SK-N-SH (cell line): ENCODE data around the gene ITSN2. TPM values are rescaled to one million over a fixed set of nuclear protein-coding genes. Genes with fewer than 3 reads are reported as not detected.

ENCODE experiments used
- CTCF ChIA-PET: fragments of 300-600, 350-600 bp; formaldehyde crosslinking; extraction: SDS; loops from one replicate; lab custom pipeline; 2021; lab: Yijun Ruan, JAX
- POLR2A ChIA-PET: fragments of 350-600 bp; sonication (Branson Sonifier 250); formaldehyde crosslinking; extraction: SDS; loops from one replicate; lab custom pipeline; 2020; ENCODE audit warnings: antibody characterized with exemption, inconsistent platforms; lab: Yijun Ruan, JAX
- DNase-seq: peaks from one replicate; pipeline ENCODE4 v3.0.0; 2012
- H2AFZ ChIP-seq: fragments of 200-600 bp; sonication (generic); 2 replicates; pipeline ENCODE4 v1.8.1; 2016; ENCODE audit warnings: antibody characterized with exemption, mild to moderate bottlenecking, low read depth
- H3F3A ChIP-seq: fragments of 200-600 bp; sonication (generic); replicated peaks from 2 replicates; pipeline ENCODE3; 2016; ENCODE audit warnings: antibody characterized with exemption, mild to moderate bottlenecking; ENCODE audit not compliant: insufficient read depth
- H3K27ac ChIP-seq, 2 experiments: fragments of 200-500 bp in 1 of 2; fragments of 200-600 bp in 1 of 2; sonication (Bioruptor generic) in 1 of 2; sonication (generic), shearing (Covaris generic) in 1 of 2; 2 replicates each; pipeline versions ENCODE4 v1.5.1 to v1.6.1; 2014 to 2016; ENCODE audit warnings: low read depth in 2 of 2, inconsistent platforms in 1 of 2, low read length in 1 of 2, mild to moderate bottlenecking in 1 of 2, mixed read lengths in 1 of 2
- H3K27me3 ChIP-seq: fragments of 200-600 bp; sonication (generic), shearing (Covaris generic); 2 replicates; pipeline ENCODE4 v1.6.1; 2016; ENCODE audit warnings: mixed run types; ENCODE audit not compliant: insufficient read depth
- H3K36me3 ChIP-seq, 2 experiments: fragments of 200-500 bp in 1 of 2; fragments of 200-600 bp in 1 of 2; sonication (Bioruptor generic) in 1 of 2; sonication (generic) in 1 of 2; replicated peaks in 1 of 2; 2 replicates each; pipeline versions ENCODE3 to v1.5.1; 2014 to 2016; ENCODE audit warnings: low read length in 1 of 2, mild to moderate bottlenecking in 1 of 2; ENCODE audit not compliant: insufficient read depth in 2 of 2, control insufficient read depth in 1 of 2
- H3K4me1 ChIP-seq, 2 experiments: fragments of 200-500 bp in 1 of 2; fragments of 200-600 bp in 1 of 2; sonication (Bioruptor generic) in 1 of 2; sonication (generic), shearing (Covaris generic) in 1 of 2; 2 replicates each; pipeline versions ENCODE4 v1.5.1 to v1.6.1; 2014 to 2016; ENCODE audit warnings: low read depth in 1 of 2, low read length in 1 of 2, mixed run types in 1 of 2; ENCODE audit not compliant: insufficient read depth in 2 of 2, control insufficient read depth in 1 of 2
- H3K4me2 ChIP-seq: fragments of 200-600 bp; sonication (generic), shearing (Covaris generic); 2 replicates; pipeline ENCODE4 v1.6.1; 2017; ENCODE audit warnings: mixed run types
- H3K4me3 ChIP-seq, 2 experiments: fragments of 200-500 bp in 1 of 2; fragments of 200-600 bp in 1 of 2; sonication (Bioruptor generic) in 1 of 2; sonication (generic), shearing (Covaris generic) in 1 of 2; 2 replicates each; pipeline versions ENCODE4 v1.5.1 to v1.8.1; 2014 to 2016; ENCODE audit warnings: low read depth in 2 of 2, inconsistent platforms in 1 of 2, low read length in 1 of 2, mild to moderate bottlenecking in 1 of 2, mixed read lengths in 1 of 2, moderate library complexity in 1 of 2
- H3K79me2 ChIP-seq: fragments of 200-600 bp; sonication (generic); 2 replicates; pipeline ENCODE4 v1.8.1; 2017; ENCODE audit warnings: mild to moderate bottlenecking; ENCODE audit not compliant: insufficient read depth
- H3K9ac ChIP-seq: fragments of 200-600 bp; sonication (generic); 2 replicates; pipeline ENCODE4 v1.6.1; 2017; ENCODE audit warnings: mixed run types
- H3K9me2 ChIP-seq: fragments of 200-600 bp; sonication (generic); 2 replicates; pipeline ENCODE4 v1.6.1; 2017; ENCODE audit warnings: mixed run types
- H3K9me3 ChIP-seq: fragments of 200-600 bp; sonication (generic); 2 replicates; pipeline ENCODE4 v1.6.1; 2017; ENCODE audit warnings: mixed run types, mild to moderate bottlenecking, moderate library complexity
- H4K20me1 ChIP-seq: fragments of 200-600 bp; sonication (generic); 2 replicates; pipeline ENCODE4 v1.6.1; 2017; ENCODE audit warnings: mild to moderate bottlenecking, mixed run types; ENCODE audit not compliant: insufficient read depth
- CHD2 ChIP-seq: fragments of 150-350 bp; IDR thresholded peaks from 2 replicates; pipeline ENCODE4 v1.6.1; 2018; ENCODE audit warnings: low read length; ENCODE audit not compliant: partially characterized antibody
- ELF1 ChIP-seq: IDR thresholded peaks from 2 replicates; pipeline ENCODE4 v1.4.0; 2012
- EZH2phosphoT487 ChIP-seq: fragments of 200-600 bp; sonication (generic); IDR thresholded peaks from 2 replicates; pipeline ENCODE4 v1.6.1; 2017; ENCODE audit warnings: low read depth, mixed run types, mild to moderate bottlenecking, antibody characterized with exemption, moderate library complexity, borderline replicate concordance
- FOSL2 ChIP-seq: IDR thresholded peaks from 2 replicates; pipeline ENCODE4 v1.4.0; 2012; ENCODE audit warnings: low read depth, mild to moderate bottlenecking, moderate library complexity, borderline replicate concordance
- FOXM1 ChIP-seq: IDR thresholded peaks from 2 replicates; pipeline ENCODE4 v1.4.0; 2012; ENCODE audit warnings: low read depth, mild to moderate bottlenecking
- JUND ChIP-seq: IDR thresholded peaks from 2 replicates; pipeline ENCODE4 v1.4.0; 2012
- MEF2A ChIP-seq: IDR thresholded peaks from 2 replicates; pipeline ENCODE4 v1.4.0; 2012; ENCODE audit warnings: low read depth, borderline replicate concordance
- POLR2AphosphoS5 ChIP-seq: IDR thresholded peaks from 2 replicates; pipeline ENCODE4 v1.6.1; 2012; ENCODE audit warnings: low read depth, low read length
- RAD21 ChIP-seq: IDR thresholded peaks from 2 replicates; pipeline ENCODE4 v1.6.1; 2012; ENCODE audit warnings: mild to moderate bottlenecking, low read length
- RCOR1 ChIP-seq: fragments of 150-350 bp; IDR thresholded peaks from 2 replicates; pipeline ENCODE4 v1.6.1; 2017; ENCODE audit warnings: antibody characterized with exemption, low read length
- RFX5 ChIP-seq: IDR thresholded peaks from 2 replicates; pipeline ENCODE4 v1.6.1; 2012; ENCODE audit warnings: mild to moderate bottlenecking, improper control_type of control experiment, low read length
- SIN3A ChIP-seq: IDR thresholded peaks from 2 replicates; pipeline ENCODE4 v1.6.1; 2012; ENCODE audit warnings: low read depth, mild to moderate bottlenecking, low read length, moderate library complexity, borderline replicate concordance
- TAF1 ChIP-seq: IDR thresholded peaks from 2 replicates; pipeline ENCODE4 v1.6.1; 2012; ENCODE audit warnings: low read depth, mild to moderate bottlenecking, low read length, moderate library complexity, borderline replicate concordance
- TCF12 ChIP-seq: IDR thresholded peaks from 2 replicates; pipeline ENCODE4 v1.4.0; 2012
- TEAD4 ChIP-seq: IDR thresholded peaks from 2 replicates; pipeline ENCODE4 v1.4.0; 2012; ENCODE audit warnings: mild to moderate bottlenecking, borderline replicate concordance; ENCODE audit not compliant: insufficient read depth
- YY1 ChIP-seq: IDR thresholded peaks from 2 replicates; pipeline ENCODE4 v1.4.0; 2012; ENCODE audit warnings: low read depth, mild to moderate bottlenecking
- WGBS: methylation state at CpG from one replicate; pipeline ENCODE4 v1.1.6; 2017; ENCODE audit warnings: low lambda C conversion rate; 5-methylcytosine and 5-hydroxymethylcytosine counted together
- polyA plus RNA-seq, 3 experiments: library from polyadenylated mRNA; depleted of rRNA; stranded (reverse); fragments of >200 nt; gene quantifications; 2 replicates each; pipeline ENCODE4 v1.2.3, GENCODE V29; 2012
- TF ChIP-seq, protein P1 (sequence below): fragments of 150-350 bp; IDR thresholded peaks from 2 replicates; pipeline ENCODE4 v1.6.1; 2016; ENCODE audit warnings: mild to moderate bottlenecking, low read depth, low read length
- TF ChIP-seq, protein P2 (sequence below): IDR thresholded peaks from 2 replicates; pipeline ENCODE4 v1.4.0; 2012; ENCODE audit warnings: low read depth
- TF ChIP-seq, protein P3 (sequence below): fragments of 200-600 bp; sonication (generic); IDR thresholded peaks from 2 replicates; pipeline ENCODE4 v1.6.1; 2017; ENCODE audit warnings: antibody characterized with exemption, mild to moderate bottlenecking, moderate library complexity

ITSN2 gene
- polyA plus RNA-seq, 1 of the 3 experiments (the other 2 are of a cell fraction) = 11.9 TPM

DNA sequence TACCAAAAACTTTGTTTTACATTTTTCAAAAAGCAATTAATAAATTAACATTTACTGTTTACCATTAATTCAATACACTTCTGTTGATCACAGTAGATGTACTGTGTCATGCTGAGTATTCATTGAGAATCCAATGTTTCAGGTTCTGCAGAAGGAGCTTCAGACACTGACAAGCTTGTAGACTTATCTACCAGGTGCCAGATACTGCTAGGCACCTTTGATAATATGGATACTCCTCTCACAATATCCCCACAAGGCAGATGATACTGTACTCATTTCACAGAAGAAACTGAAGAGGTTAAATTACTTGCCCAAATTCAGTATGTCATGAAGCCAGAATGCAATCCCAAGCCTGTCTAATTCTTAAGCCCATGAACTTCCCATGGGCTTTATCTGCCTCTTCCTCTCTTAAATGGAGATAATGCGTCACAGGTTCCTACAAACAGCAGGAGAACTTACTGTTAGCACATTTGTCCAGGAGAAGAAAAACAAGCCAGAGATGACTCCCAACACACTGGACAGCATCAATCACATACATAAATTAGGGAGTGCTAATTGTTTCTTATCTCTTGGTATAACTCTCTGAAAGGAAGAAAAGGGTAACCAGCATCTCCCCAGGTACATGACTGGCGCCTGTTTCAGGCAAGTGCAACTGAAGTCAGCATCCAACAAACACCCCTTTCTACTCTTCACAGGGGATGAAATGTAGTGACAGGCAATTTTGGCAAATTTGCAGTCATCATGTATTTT is 27.4 kb downstream of the ITSN2 start:
- no peaks in the 10 kb centered on the region for H3K9me3 ChIP-seq

DNA sequence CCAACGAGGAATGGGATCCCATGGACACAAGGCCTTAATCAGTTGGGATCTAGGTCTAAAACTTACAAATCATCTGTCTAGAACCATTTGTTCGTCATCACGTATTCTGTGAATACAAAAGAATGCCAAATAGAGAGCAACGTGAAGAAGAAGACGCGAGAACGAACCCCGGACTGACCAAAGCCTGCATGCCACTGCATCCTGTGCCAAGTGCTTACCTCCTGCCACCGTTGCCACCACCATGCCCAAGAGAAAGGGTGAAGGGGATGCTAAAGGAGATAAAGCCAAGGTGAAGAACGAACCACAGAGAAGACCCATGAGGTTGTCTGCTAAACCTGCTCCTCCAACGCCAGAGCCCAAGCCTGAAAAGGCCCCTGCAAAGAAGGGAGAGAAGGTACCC is 30.2 kb downstream of the ITSN2 start:
- no peak overlapping the region for H3K4me2 ChIP-seq
- peaks cover 2% of the 10 kb centered on the region for H3F3A ChIP-seq
- peaks cover 0 to 2% of the 10 kb centered on the region in 2 experiments; a peak in 1 of 4 replicates for H3K4me1 ChIP-seq
- TF ChIP-seq RFX5 = no peak
- no peak for TF ChIP-seq RAD21
- TF ChIP-seq FOSL2 = no peak
- TF ChIP-seq FOXM1 = no peak
- TF ChIP-seq CHD2 = no peak
- TF ChIP-seq SIN3A = no peak
- no peak for TF ChIP-seq ELF1
- no peaks in the 10 kb centered on the region for H3K27me3 ChIP-seq
- H3K9me3 ChIP-seq = no peaks in the 10 kb centered on the region
- H3K36me3 ChIP-seq = no peaks in the 10 kb centered on the region
- ChIA-PET CTCF (interaction anchor here (1.0 kb wide), 1 partner anchor 8 kb away, joined by 4 read pairs; no protein-coding TSS in a partner anchor), POLR2A (no interaction called here)
- H3K4me3 ChIP-seq = no peak overlapping the region
- WGBS = 94% methylated on average over 11 of the region's 11 CpGs
- H3K9me2 ChIP-seq = no peaks in the 10 kb centered on the region
- H4K20me1 ChIP-seq = peaks cover 4% of the 10 kb centered on the region; the same call in 1 of the 2 replicates
- no peak for DNase-seq
- no peak overlapping the region for H3K27ac ChIP-seq
- H3K9ac ChIP-seq = no peak overlapping the region
- no peak overlapping the region for H2AFZ ChIP-seq
- H3K79me2 ChIP-seq = peaks cover 38% of the 10 kb centered on the region

More for the DNA sequence above, 27.4 kb downstream of the ITSN2 start:
- Histone ChIP-seq H4K20me1 (peaks cover 4% of the 10 kb centered on the region; the same call in 1 of the 2 replicates), H2AFZ (no peak overlapping the region), H3K27me3 (no peaks in the 10 kb centered on the region), H3K9ac (no peak overlapping the region), H3K4me1 (peaks cover 0 to 2% of the 10 kb centered on the region in 2 experiments; a peak in 1 of 4 replicates), H3K79me2 (peaks cover 60% of the 10 kb centered on the region), H3K4me2 (no peak overlapping the region), H3F3A (no peaks in the 10 kb centered on the region), H3K4me3 (no peak overlapping the region), H3K36me3 (no peaks in the 10 kb centered on the region), H3K27ac (no peak overlapping the region), H3K9me2 (no peaks in the 10 kb centered on the region)
- ChIA-PET POLR2A (no interaction called here), CTCF (no interaction called here)
- no peak for TF ChIP-seq JUND
- no peak for TF ChIP-seq MEF2A
- TF ChIP-seq RFX5 = no peak
- no peak for TF ChIP-seq RCOR1
- WGBS = 97% methylated on average over 2 of the region's 2 CpGs
- DNase-seq = no peak

DNA sequence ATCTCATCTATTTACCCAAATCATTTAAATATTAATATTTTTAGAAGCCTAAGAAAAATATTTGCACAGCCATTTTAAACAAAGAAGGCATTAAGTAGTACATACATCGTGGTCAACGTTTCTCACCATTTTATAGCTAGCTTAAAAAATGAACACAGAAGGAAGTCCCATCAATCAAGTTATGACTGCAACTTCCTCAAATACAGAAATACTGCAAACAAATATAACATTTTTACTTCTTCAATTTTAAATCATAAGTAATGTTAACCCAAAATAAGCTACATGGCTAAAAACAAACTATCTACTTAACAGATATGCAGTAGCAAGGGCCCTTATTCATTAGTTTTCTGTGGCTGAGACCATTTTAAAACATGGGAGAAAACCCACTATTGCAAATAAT is 30.6 kb downstream of the ITSN2 start:
- H3K4me2 ChIP-seq = no peak overlapping the region
- DNase-seq = no peak
- no peaks in the 10 kb centered on the region for H3K27me3 ChIP-seq
- H3F3A ChIP-seq = peaks cover 2% of the 10 kb centered on the region
- peaks cover 0 to 2% of the 10 kb centered on the region in 2 experiments; a peak in 1 of 4 replicates for H3K4me1 ChIP-seq
- WGBS = 92% methylated on average over 2 of the region's 2 CpGs
- no peaks in the 10 kb centered on the region for H3K36me3 ChIP-seq
- peaks cover 4% of the 10 kb centered on the region; the same call in 1 of the 2 replicates for H4K20me1 ChIP-seq
- no peaks in the 10 kb centered on the region for H3K9me3 ChIP-seq
- peaks cover 38% of the 10 kb centered on the region for H3K79me2 ChIP-seq
- no peak overlapping the region for H2AFZ ChIP-seq
- H3K4me3 ChIP-seq = no peak overlapping the region
- no peak overlapping the region for H3K27ac ChIP-seq
- H3K9ac ChIP-seq = no peak overlapping the region
- no peaks in the 10 kb centered on the region for H3K9me2 ChIP-seq
- ChIA-PET POLR2A (no interaction called here), CTCF (interaction anchor here (1.0 to 1.5 kb wide), 3 partner anchors 9 to 25 kb away, joined by 3 to 4 read pairs (median 3); no protein-coding TSS in a partner anchor)
- TF ChIP-seq POLR2AphosphoS5 (no peak), EZH2phosphoT487 (no peak), YY1 (no peak), TEAD4 (no peak), JUND (no peak), MEF2A (no peak), TAF1 (no peak), CHD2 (no peak), TCF12 (no peak), FOXM1 (no peak)
- TF ChIP-seq, protein P1, sequence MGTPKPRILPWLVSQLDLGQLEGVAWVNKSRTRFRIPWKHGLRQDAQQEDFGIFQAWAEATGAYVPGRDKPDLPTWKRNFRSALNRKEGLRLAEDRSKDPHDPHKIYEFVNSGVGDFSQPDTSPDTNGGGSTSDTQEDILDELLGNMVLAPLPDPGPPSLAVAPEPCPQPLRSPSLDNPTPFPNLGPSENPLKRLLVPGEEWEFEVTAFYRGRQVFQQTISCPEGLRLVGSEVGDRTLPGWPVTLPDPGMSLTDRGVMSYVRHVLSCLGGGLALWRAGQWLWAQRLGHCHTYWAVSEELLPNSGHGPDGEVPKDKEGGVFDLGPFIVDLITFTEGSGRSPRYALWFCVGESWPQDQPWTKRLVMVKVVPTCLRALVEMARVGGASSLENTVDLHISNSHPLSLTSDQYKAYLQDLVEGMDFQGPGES = no peak
- TF ChIP-seq, protein P2, sequence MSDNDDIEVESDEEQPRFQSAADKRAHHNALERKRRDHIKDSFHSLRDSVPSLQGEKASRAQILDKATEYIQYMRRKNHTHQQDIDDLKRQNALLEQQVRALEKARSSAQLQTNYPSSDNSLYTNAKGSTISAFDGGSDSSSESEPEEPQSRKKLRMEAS = no peak
- TF ChIP-seq, protein P3, sequence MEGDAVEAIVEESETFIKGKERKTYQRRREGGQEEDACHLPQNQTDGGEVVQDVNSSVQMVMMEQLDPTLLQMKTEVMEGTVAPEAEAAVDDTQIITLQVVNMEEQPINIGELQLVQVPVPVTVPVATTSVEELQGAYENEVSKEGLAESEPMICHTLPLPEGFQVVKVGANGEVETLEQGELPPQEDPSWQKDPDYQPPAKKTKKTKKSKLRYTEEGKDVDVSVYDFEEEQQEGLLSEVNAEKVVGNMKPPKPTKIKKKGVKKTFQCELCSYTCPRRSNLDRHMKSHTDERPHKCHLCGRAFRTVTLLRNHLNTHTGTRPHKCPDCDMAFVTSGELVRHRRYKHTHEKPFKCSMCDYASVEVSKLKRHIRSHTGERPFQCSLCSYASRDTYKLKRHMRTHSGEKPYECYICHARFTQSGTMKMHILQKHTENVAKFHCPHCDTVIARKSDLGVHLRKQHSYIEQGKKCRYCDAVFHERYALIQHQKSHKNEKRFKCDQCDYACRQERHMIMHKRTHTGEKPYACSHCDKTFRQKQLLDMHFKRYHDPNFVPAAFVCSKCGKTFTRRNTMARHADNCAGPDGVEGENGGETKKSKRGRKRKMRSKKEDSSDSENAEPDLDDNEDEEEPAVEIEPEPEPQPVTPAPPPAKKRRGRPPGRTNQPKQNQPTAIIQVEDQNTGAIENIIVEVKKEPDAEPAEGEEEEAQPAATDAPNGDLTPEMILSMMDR = no peak
